Measurements from ENCODE around the gene CLK4. TPM values are rescaled to one million over a fixed set of nuclear protein-coding genes. Genes with fewer than 3 reads are reported as not detected.
"Not testable (repeated sequence)": the region's sequence is repeated elsewhere in the genome, so short reads cannot be mapped to it uniquely, and the experiment has no call there.

The CLK4 gene
- polyA plus RNA-seq, 2 donors = 10.0 to 27.1 TPM

- WGBS, 2 donors = 1 to 2% methylated on average over 59 to 78 of the region's 78 CpGs
- H3K27ac ChIP-seq (ENCODE audit: low read depth in 2 of 2, low read length in 1 of 2) = no peak within 1 kb of the TSS
- H3K4me3 ChIP-seq (ENCODE audit: low read depth in 1 of 2, low read length in 2 of 2) = peak within 1 kb of the TSS; percentile 34 to 44
- no peaks in the 10 kb centered on the region for H3K36me3 ChIP-seq (ENCODE audit: control insufficient read depth in 2 of 2, insufficient read depth in 2 of 2, low read length in 1 of 2)
- peaks cover 3% of the 10 kb centered on the region in 2 donors for H3K9me3 ChIP-seq (ENCODE audit: control insufficient read depth in 2 of 2, insufficient read depth in 1 of 2, low read depth in 1 of 2, low read length in 1 of 2)
- peaks cover 4 to 10% of the 10 kb centered on the region in 2 donors for H3K4me1 ChIP-seq (ENCODE audit: control insufficient read depth in 2 of 2, insufficient read depth in 2 of 2, low read length in 1 of 2)
- peaks cover 0 to 8% of the 10 kb centered on the region in 2 donors for H3K27me3 ChIP-seq (ENCODE audit: control insufficient read depth in 1 of 2, insufficient read depth in 2 of 2, low read length in 2 of 2)
These were observed 36.5 kb downstream of the CLK4 start, which contains the start of gene COL23A1 for GRCh38 chr5:178590141-178590923. Gene COL23A1 (minus strand): TSS chr5:178590393.

- H3K36me3 ChIP-seq (ENCODE audit: control insufficient read depth in 2 of 2, insufficient read depth in 2 of 2, low read length in 1 of 2) = no peaks in the 10 kb centered on the region
- H3K27me3 ChIP-seq (ENCODE audit: control insufficient read depth in 1 of 2, insufficient read depth in 2 of 2, low read length in 2 of 2) = peaks cover 0 to 8% of the 10 kb centered on the region in 2 donors
- peaks cover 4 to 10% of the 10 kb centered on the region in 2 donors for H3K4me1 ChIP-seq (ENCODE audit: control insufficient read depth in 2 of 2, insufficient read depth in 2 of 2, low read length in 1 of 2)
- H3K4me3 ChIP-seq (ENCODE audit: low read depth in 1 of 2, low read length in 2 of 2) = peak overlapping the region; percentile 34 to 44
- no peak overlapping the region for H3K27ac ChIP-seq (ENCODE audit: low read depth in 2 of 2, low read length in 1 of 2)
- 13 to 14% methylated on average over 79 to 91 of the region's 91 CpGs for WGBS, 2 donors
- peaks cover 3 to 6% of the 10 kb centered on the region in 2 donors for H3K9me3 ChIP-seq (ENCODE audit: control insufficient read depth in 2 of 2, insufficient read depth in 1 of 2, low read depth in 1 of 2, low read length in 1 of 2)
These were observed 37.4 kb downstream of the CLK4 start for GRCh38 chr5:178589180-178590140.

- H3K27me3 ChIP-seq (ENCODE audit: control insufficient read depth in 1 of 2, insufficient read depth in 2 of 2, low read length in 2 of 2) = peaks cover 0 to 8% of the 10 kb centered on the region in 2 donors
- 88 to 89% methylated on average over 8 of the region's 8 CpGs for WGBS, 2 donors
- no peaks in the 10 kb centered on the region for H3K36me3 ChIP-seq (ENCODE audit: control insufficient read depth in 2 of 2, insufficient read depth in 2 of 2, low read length in 1 of 2)
- peaks cover 4 to 10% of the 10 kb centered on the region in 2 donors for H3K4me1 ChIP-seq (ENCODE audit: control insufficient read depth in 2 of 2, insufficient read depth in 2 of 2, low read length in 1 of 2)
- H3K4me3 ChIP-seq (ENCODE audit: low read depth in 1 of 2, low read length in 2 of 2) = no peak overlapping the region
- peaks cover 3 to 7% of the 10 kb centered on the region in 2 donors for H3K9me3 ChIP-seq (ENCODE audit: control insufficient read depth in 2 of 2, insufficient read depth in 1 of 2, low read depth in 1 of 2, low read length in 1 of 2)
- no peak overlapping the region for H3K27ac ChIP-seq (ENCODE audit: low read depth in 2 of 2, low read length in 1 of 2)
These were observed 38.1 kb downstream of the CLK4 start for GRCh38 chr5:178588769-178589168.

- H3K36me3 ChIP-seq (ENCODE audit: control insufficient read depth in 2 of 2, insufficient read depth in 2 of 2, low read length in 1 of 2) = no peaks in the 10 kb centered on the region
- H3K4me1 ChIP-seq (ENCODE audit: control insufficient read depth in 2 of 2, insufficient read depth in 2 of 2, low read length in 1 of 2) = peaks cover 4 to 10% of the 10 kb centered on the region in 2 donors
- peaks cover 3 to 7% of the 10 kb centered on the region in 2 donors for H3K9me3 ChIP-seq (ENCODE audit: control insufficient read depth in 2 of 2, insufficient read depth in 1 of 2, low read depth in 1 of 2, low read length in 1 of 2)
- WGBS, 2 donors = 70 to 83% methylated on average over 13 of the region's 13 CpGs
- no peak overlapping the region for H3K4me3 ChIP-seq (ENCODE audit: low read depth in 1 of 2, low read length in 2 of 2)
- H3K27me3 ChIP-seq (ENCODE audit: control insufficient read depth in 1 of 2, insufficient read depth in 2 of 2, low read length in 2 of 2) = peaks cover 0 to 8% of the 10 kb centered on the region in 2 donors
- H3K27ac ChIP-seq (ENCODE audit: low read depth in 2 of 2, low read length in 1 of 2) = no peak overlapping the region
These were observed 38.9 kb downstream of the CLK4 start for GRCh38 chr5:178587763-178588611.

GRCh38 chr5:178586396-178586795, 40.5 kb downstream of the CLK4 start:
- Histone ChIP-seq H3K4me3 (ENCODE audit: low read depth in 1 of 2, low read length in 2 of 2) (no peak overlapping the region), H3K27me3 (ENCODE audit: control insufficient read depth in 1 of 2, insufficient read depth in 2 of 2, low read length in 2 of 2) (peaks cover 0 to 8% of the 10 kb centered on the region in 2 donors), H3K4me1 (ENCODE audit: control insufficient read depth in 2 of 2, insufficient read depth in 2 of 2, low read length in 1 of 2) (peaks cover 4 to 10% of the 10 kb centered on the region in 2 donors), H3K27ac (ENCODE audit: low read depth in 2 of 2, low read length in 1 of 2) (no peak overlapping the region), H3K9me3 (ENCODE audit: control insufficient read depth in 2 of 2, insufficient read depth in 1 of 2, low read depth in 1 of 2, low read length in 1 of 2) (peaks cover 3 to 7% of the 10 kb centered on the region in 2 donors), H3K36me3 (ENCODE audit: control insufficient read depth in 2 of 2, insufficient read depth in 2 of 2, low read length in 1 of 2) (no peaks in the 10 kb centered on the region)
- WGBS, 2 donors = 32 to 55% methylated on average over 2 of the region's 2 CpGs

- not testable (repeated sequence) for H3K36me3 ChIP-seq (ENCODE audit: control insufficient read depth in 2 of 2, insufficient read depth in 2 of 2, low read length in 1 of 2); H3K27me3 ChIP-seq (ENCODE audit: control insufficient read depth in 1 of 2, insufficient read depth in 2 of 2, low read length in 2 of 2); H3K27ac ChIP-seq (ENCODE audit: low read depth in 2 of 2, low read length in 1 of 2); H3K4me3 ChIP-seq (ENCODE audit: low read depth in 1 of 2, low read length in 2 of 2); H3K9me3 ChIP-seq (ENCODE audit: control insufficient read depth in 2 of 2, insufficient read depth in 1 of 2, low read depth in 1 of 2, low read length in 1 of 2); H3K4me1 ChIP-seq (ENCODE audit: control insufficient read depth in 2 of 2, insufficient read depth in 2 of 2, low read length in 1 of 2)
- WGBS, 2 donors = 82 to 86% methylated on average over 11 of the region's 11 CpGs
These were observed 41.4 kb downstream of the CLK4 start for GRCh38 chr5:178585421-178585820.

GRCh38 chr5:178583279-178583678, 43.6 kb downstream of the CLK4 start:
- 83 to 88% methylated on average over 8 of the region's 8 CpGs for WGBS, 2 donors
- Histone ChIP-seq H3K4me3 (ENCODE audit: low read depth in 1 of 2, low read length in 2 of 2) (no peak overlapping the region), H3K27me3 (ENCODE audit: control insufficient read depth in 1 of 2, insufficient read depth in 2 of 2, low read length in 2 of 2) (peaks cover 0 to 3% of the 10 kb centered on the region in 2 donors), H3K4me1 (ENCODE audit: control insufficient read depth in 2 of 2, insufficient read depth in 2 of 2, low read length in 1 of 2) (no peaks in the 10 kb centered on the region), H3K27ac (ENCODE audit: low read depth in 2 of 2, low read length in 1 of 2) (no peak overlapping the region), H3K36me3 (ENCODE audit: control insufficient read depth in 2 of 2, insufficient read depth in 2 of 2, low read length in 1 of 2) (no peaks in the 10 kb centered on the region), H3K9me3 (ENCODE audit: control insufficient read depth in 2 of 2, insufficient read depth in 1 of 2, low read depth in 1 of 2, low read length in 1 of 2) (peaks cover 3 to 7% of the 10 kb centered on the region in 2 donors)

- no peaks in the 10 kb centered on the region for H3K27me3 ChIP-seq (ENCODE audit: control insufficient read depth in 1 of 2, insufficient read depth in 2 of 2, low read length in 2 of 2)
- H3K4me3 ChIP-seq (ENCODE audit: low read depth in 1 of 2, low read length in 2 of 2) = no peak overlapping the region
- H3K4me1 ChIP-seq (ENCODE audit: control insufficient read depth in 2 of 2, insufficient read depth in 2 of 2, low read length in 1 of 2) = no peaks in the 10 kb centered on the region
- WGBS, 2 donors = 84 to 85% methylated on average over 11 to 13 of the region's 13 CpGs
- no peak overlapping the region for H3K27ac ChIP-seq (ENCODE audit: low read depth in 2 of 2, low read length in 1 of 2)
- H3K9me3 ChIP-seq (ENCODE audit: control insufficient read depth in 2 of 2, insufficient read depth in 1 of 2, low read depth in 1 of 2, low read length in 1 of 2) = peaks cover 3 to 12% of the 10 kb centered on the region in 2 donors
- H3K36me3 ChIP-seq (ENCODE audit: control insufficient read depth in 2 of 2, insufficient read depth in 2 of 2, low read length in 1 of 2) = no peaks in the 10 kb centered on the region
These were observed 44.6 kb downstream of the CLK4 start for GRCh38 chr5:178582291-178582690.

- H3K27me3 ChIP-seq (ENCODE audit: control insufficient read depth in 1 of 2, insufficient read depth in 2 of 2, low read length in 2 of 2) = peaks cover 0 to 3% of the 10 kb centered on the region in 2 donors
- H3K4me1 ChIP-seq (ENCODE audit: control insufficient read depth in 2 of 2, insufficient read depth in 2 of 2, low read length in 1 of 2) = no peaks in the 10 kb centered on the region
- no peak overlapping the region for H3K4me3 ChIP-seq (ENCODE audit: low read depth in 1 of 2, low read length in 2 of 2)
- WGBS, 2 donors = 51 to 70% methylated on average over 3 of the region's 3 CpGs
- H3K27ac ChIP-seq (ENCODE audit: low read depth in 2 of 2, low read length in 1 of 2) = no peak overlapping the region
- H3K36me3 ChIP-seq (ENCODE audit: control insufficient read depth in 2 of 2, insufficient read depth in 2 of 2, low read length in 1 of 2) = no peaks in the 10 kb centered on the region
- H3K9me3 ChIP-seq (ENCODE audit: control insufficient read depth in 2 of 2, insufficient read depth in 1 of 2, low read depth in 1 of 2, low read length in 1 of 2) = peaks cover 3 to 12% of the 10 kb centered on the region in 2 donors
These were observed 45.2 kb downstream of the CLK4 start for GRCh38 chr5:178581621-178582020.

Measured in esophagus (tissue), 2 donors.